ENCODE results near the gene PTPRM. TPM values are rescaled to one million over a fixed set of nuclear protein-coding genes. Genes with fewer than 3 reads are reported as not detected.

PTPRM gene
- total RNA-seq, 1 experiment from 2014 or later = 45.6 TPM

DNA sequence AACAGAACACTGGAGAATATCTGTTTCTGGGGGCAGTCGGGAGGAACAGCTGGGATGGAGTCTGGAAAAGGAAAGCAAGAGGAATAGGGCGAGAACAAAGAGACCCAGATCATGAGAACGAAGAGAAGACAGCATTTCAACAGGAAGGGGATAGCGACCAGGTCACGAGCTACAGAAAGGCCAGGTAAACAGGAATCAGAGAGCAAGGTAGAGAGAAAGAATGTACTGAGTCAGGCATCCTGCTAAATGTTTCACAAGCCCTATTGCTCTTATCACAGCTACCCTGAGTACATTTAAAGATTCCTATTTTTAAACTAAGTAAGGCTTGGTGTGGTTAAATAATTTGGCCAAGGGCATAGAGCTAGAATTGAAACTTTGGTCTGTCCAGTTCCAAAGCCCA, 787.2 kb downstream of the PTPRM start:
- no peaks in the 10 kb centered on the region for H3K4me1 ChIP-seq (ENCODE audit: insufficient read depth, low read length)
- no peak overlapping the region for H3K4me2 ChIP-seq (ENCODE audit: low read length)
- DNase-seq (no peak), ATAC-seq (no peak)
- CTCF ChIA-PET = no interaction called here
- H3K27ac ChIP-seq (ENCODE audit: low read length) = no peak overlapping the region
- H3K79me2 ChIP-seq (ENCODE audit: low read length) = no peaks in the 10 kb centered on the region
- intact Hi-C loops (cut with micrococcal nuclease) = no loop called here
- no peak overlapping the region for H3K4me3 ChIP-seq (ENCODE audit: low read length)
- no peaks in the 10 kb centered on the region for H3F3A ChIP-seq (ENCODE audit: low read length, unreplicated experiment)
- H3K9me2 ChIP-seq (replicated peaks; ENCODE audit: low read length) = no peaks in the 10 kb centered on the region
- no peak overlapping the region for H2AFZ ChIP-seq (ENCODE audit: low read length)
- no peaks in the 10 kb centered on the region for H3K36me3 ChIP-seq (ENCODE audit: low read depth, low read length)
- POLR2A ChIA-PET (ENCODE audit: unreplicated experiment) = no interaction called here
- no TSS peak for BruUV-seq (replicated peaks)
- no peaks in the 10 kb centered on the region for H4K20me1 ChIP-seq (ENCODE audit: low read length)
- TF ChIP-seq EZH2 (IDR thresholded peaks at IDR 0.05; ENCODE audit: low read length, unreplicated experiment) = no peak
- TF ChIP-seq, protein P1, sequence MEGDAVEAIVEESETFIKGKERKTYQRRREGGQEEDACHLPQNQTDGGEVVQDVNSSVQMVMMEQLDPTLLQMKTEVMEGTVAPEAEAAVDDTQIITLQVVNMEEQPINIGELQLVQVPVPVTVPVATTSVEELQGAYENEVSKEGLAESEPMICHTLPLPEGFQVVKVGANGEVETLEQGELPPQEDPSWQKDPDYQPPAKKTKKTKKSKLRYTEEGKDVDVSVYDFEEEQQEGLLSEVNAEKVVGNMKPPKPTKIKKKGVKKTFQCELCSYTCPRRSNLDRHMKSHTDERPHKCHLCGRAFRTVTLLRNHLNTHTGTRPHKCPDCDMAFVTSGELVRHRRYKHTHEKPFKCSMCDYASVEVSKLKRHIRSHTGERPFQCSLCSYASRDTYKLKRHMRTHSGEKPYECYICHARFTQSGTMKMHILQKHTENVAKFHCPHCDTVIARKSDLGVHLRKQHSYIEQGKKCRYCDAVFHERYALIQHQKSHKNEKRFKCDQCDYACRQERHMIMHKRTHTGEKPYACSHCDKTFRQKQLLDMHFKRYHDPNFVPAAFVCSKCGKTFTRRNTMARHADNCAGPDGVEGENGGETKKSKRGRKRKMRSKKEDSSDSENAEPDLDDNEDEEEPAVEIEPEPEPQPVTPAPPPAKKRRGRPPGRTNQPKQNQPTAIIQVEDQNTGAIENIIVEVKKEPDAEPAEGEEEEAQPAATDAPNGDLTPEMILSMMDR (conservative IDR thresholded peaks at IDR 0.05; ENCODE audit: low read depth, low read length) = no peak
- no peak for TF ChIP-seq EZH2phosphoT487 (IDR thresholded peaks at IDR 0.05; ENCODE audit: borderline replicate concordance, low read length)
- H3K9ac ChIP-seq (ENCODE audit: low read length) = no peak overlapping the region
- H3K9me3 ChIP-seq (ENCODE audit: low read length) = no peaks in the 10 kb centered on the region
- no peaks in the 10 kb centered on the region for H3K27me3 ChIP-seq (ENCODE audit: low read length)

- H2AFZ ChIP-seq (ENCODE audit: low read length) = no peak overlapping the region
- no peaks in the 10 kb centered on the region for H3K36me3 ChIP-seq (ENCODE audit: low read depth, low read length)
- no peaks in the 10 kb centered on the region for H3F3A ChIP-seq (ENCODE audit: low read length, unreplicated experiment)
- TF ChIP-seq EZH2phosphoT487 (IDR thresholded peaks at IDR 0.05; ENCODE audit: borderline replicate concordance, low read length) (no peak), EZH2 (IDR thresholded peaks at IDR 0.05; ENCODE audit: low read length, unreplicated experiment) (no peak)
- TF ChIP-seq, protein P1 (conservative IDR thresholded peaks at IDR 0.05; ENCODE audit: low read depth, low read length) = no peak
- no peak overlapping the region for H3K9ac ChIP-seq (ENCODE audit: low read length)
- no peaks in the 10 kb centered on the region for H3K4me1 ChIP-seq (ENCODE audit: insufficient read depth, low read length)
- ChIA-PET POLR2A (ENCODE audit: unreplicated experiment) (no interaction called here), CTCF (no interaction called here)
- no peaks in the 10 kb centered on the region for H3K79me2 ChIP-seq (ENCODE audit: low read length)
- no peaks in the 10 kb centered on the region for H3K27me3 ChIP-seq (ENCODE audit: low read length)
- H4K20me1 ChIP-seq (ENCODE audit: low read length) = no peaks in the 10 kb centered on the region
- H3K27ac ChIP-seq (ENCODE audit: low read length) = no peak overlapping the region
- H3K4me2 ChIP-seq (ENCODE audit: low read length) = no peak overlapping the region
- intact Hi-C loops (cut with micrococcal nuclease) = no loop called here
- no peaks in the 10 kb centered on the region for H3K9me2 ChIP-seq (replicated peaks; ENCODE audit: low read length)
- BruUV-seq (replicated peaks) = no TSS peak
- DNase-seq = no peak
- ATAC-seq = no peak
- H3K9me3 ChIP-seq (ENCODE audit: low read length) = no peaks in the 10 kb centered on the region
- H3K4me3 ChIP-seq (ENCODE audit: low read length) = no peak overlapping the region
These were observed 788.9 kb downstream of the PTPRM start for GRCh38 chr18:8356001-8356400.

DNA sequence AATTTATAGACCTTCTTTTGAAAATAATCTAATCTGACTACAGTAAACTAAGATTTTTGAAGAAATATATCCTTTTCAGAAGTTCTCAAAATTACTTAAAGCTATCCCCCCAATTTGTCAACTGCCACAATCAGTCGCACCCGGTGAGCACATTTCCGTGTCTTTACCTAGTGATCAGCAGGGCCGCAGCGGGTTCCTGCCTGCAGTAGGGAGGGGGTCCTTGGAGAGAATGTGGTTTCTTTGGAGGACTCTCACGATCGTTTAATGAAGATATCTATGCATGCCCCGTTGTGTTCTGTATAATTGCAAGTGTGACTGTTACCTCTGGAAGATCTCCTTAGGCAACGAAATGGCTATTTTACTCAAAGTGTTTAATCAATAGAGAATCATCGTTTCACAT, 790.2 kb downstream of the PTPRM start:
- no peak overlapping the region for H3K9ac ChIP-seq (ENCODE audit: low read length)
- no peaks in the 10 kb centered on the region for H3K4me1 ChIP-seq (ENCODE audit: insufficient read depth, low read length)
- H3K27ac ChIP-seq (ENCODE audit: low read length) = no peak overlapping the region
- H2AFZ ChIP-seq (ENCODE audit: low read length) = no peak overlapping the region
- no peaks in the 10 kb centered on the region for H3K79me2 ChIP-seq (ENCODE audit: low read length)
- no peaks in the 10 kb centered on the region for H4K20me1 ChIP-seq (ENCODE audit: low read length)
- no peaks in the 10 kb centered on the region for H3K9me2 ChIP-seq (replicated peaks; ENCODE audit: low read length)
- DNase-seq (no peak), ATAC-seq (no peak)
- H3F3A ChIP-seq (ENCODE audit: low read length, unreplicated experiment) = no peaks in the 10 kb centered on the region
- no peaks in the 10 kb centered on the region for H3K9me3 ChIP-seq (ENCODE audit: low read length)
- POLR2A ChIA-PET (ENCODE audit: unreplicated experiment) = no interaction called here
- BruUV-seq (replicated peaks) = no TSS peak
- H3K4me3 ChIP-seq (ENCODE audit: low read length) = no peak overlapping the region
- H3K36me3 ChIP-seq (ENCODE audit: low read depth, low read length) = no peaks in the 10 kb centered on the region
- CTCF ChIA-PET = no interaction called here
- no peak for TF ChIP-seq EZH2phosphoT487 (IDR thresholded peaks at IDR 0.05; ENCODE audit: borderline replicate concordance, low read length)
- TF ChIP-seq, protein P1 (conservative IDR thresholded peaks at IDR 0.05; ENCODE audit: low read depth, low read length) = no peak
- no peak for TF ChIP-seq EZH2 (IDR thresholded peaks at IDR 0.05; ENCODE audit: low read length, unreplicated experiment)
- H3K4me2 ChIP-seq (ENCODE audit: low read length) = no peak overlapping the region
- intact Hi-C loops (cut with micrococcal nuclease) = no loop called here
- H3K27me3 ChIP-seq (ENCODE audit: low read length) = no peaks in the 10 kb centered on the region
